ENCODE measurements around the gene GMDS.

Gene GMDS

DNA sequence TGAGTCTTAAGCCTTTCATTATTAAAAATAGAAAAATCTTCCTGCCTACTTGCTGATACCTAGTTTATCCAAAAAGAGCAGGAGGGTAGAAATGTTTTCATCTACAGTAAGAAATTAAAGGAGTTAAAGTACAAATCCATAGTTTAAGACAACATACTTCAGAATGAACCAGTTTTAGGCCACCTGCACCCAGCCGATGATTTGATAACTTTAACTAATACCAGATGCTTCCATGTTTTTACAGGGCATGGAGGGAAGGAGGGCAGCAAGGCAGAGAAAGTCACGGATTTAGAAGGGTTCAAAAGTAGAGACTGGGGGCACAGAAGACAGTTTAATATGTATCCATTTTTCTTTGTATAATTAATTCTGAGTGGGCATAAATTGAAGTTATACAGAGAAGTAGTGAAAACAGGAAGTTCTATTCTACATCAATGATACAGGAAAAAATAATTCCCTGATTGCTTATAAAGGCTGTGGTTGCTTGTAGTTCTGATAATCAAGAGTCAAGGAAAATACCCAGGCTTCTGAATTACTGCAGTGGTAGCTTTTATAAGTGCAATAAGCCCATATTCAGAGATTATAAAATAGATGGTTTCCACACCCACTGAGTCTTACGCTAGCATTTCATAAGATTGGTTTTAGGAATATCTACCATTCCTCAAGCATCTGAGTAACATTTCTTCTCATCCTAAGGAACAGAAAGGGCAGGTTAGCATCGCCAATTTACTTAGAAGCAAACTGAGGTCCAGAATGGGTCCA lies 72.0 kb downstream of the GMDS start:
- no peak for DNase-seq

DNA sequence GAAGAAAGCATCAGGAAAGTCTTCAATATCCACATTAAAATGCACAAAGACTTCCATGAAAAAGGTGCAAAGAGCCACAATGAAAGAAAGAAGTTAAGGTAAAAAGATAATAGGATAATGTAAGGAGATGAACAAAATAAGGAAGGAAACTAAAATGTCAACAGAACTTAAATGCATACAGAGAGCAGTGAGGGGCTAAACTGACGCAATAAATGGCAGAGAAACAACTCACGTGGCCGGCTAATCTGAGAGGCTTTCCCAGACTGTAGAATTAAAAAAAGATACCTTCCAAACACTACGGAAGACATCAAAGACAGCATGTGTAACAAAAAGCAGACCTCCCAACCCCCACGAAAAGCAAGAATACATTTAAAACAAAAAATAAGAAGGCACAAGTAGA lies 73.7 kb downstream of the GMDS start:
- DNase-seq, result no peak

GRCh38 chr6:2168480-2168879 lies 76.9 kb downstream of the GMDS start:
- DNase-seq, result no peak

GRCh38 chr6:2166717-2167116 lies 78.7 kb downstream of the GMDS start:
- no peak for DNase-seq

DNA sequence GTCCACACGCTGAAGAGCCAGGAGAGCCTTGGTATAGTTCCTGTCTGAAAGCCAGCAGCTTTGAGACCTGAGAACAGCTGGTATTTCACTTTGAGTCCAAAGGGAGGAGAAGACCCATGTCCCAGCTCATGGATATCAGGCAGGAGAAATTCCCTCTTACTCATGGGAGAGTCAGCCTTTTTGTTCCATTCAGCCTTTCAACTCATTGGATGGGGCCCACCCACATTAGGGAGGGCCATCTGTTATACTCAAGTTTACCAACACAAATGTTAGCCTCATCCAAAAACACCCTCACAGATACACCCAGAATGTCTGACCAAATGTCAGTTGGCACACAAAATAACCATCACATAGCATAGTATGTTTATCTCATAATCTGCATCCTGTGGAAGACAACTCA lies 80.1 kb downstream of the GMDS start:
- DNase-seq, result no peak

DNA sequence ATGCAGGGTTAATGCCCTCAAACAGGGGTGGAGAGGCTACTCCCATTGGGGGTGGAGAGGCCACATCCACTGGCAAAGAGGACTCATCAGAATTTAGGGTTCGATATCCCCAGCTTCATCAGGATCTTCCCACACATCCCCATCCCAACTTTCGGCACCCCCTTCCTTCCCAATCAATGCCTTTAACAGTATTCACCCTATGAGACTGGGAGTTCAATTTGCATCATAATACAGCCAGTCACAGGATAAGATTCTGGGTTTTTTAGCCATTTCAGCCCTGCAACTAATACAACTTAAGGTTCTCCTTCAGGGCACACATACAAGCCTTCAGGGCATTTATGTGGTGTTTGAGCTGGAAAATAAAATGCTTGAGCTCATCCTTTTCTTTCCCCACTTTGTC lies 80.9 kb downstream of the GMDS start:
- DNase-seq, result no peak

DNA sequence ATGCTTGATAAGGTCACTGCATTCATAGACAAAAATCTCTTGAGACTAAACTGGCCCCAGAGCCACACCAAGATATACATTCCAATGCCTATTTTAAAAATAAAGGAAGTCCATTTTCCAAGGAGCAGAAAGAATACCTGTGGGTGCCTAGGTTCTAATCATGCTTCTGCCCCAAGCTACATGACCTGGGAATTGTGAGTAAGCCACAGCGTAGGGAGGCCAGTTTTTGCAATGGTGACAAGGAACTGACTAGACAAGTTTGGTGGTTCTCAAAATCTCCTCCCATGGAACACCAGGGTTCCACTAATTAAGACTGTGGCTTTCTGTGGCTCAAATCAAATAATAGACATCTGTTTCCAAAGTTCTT lies 83.3 kb downstream of the GMDS start:
- DNase-seq, result no peak

- no peak for DNase-seq
These were observed 86.7 kb downstream of the GMDS start for GRCh38 chr6:2158596-2159271.

DNA sequence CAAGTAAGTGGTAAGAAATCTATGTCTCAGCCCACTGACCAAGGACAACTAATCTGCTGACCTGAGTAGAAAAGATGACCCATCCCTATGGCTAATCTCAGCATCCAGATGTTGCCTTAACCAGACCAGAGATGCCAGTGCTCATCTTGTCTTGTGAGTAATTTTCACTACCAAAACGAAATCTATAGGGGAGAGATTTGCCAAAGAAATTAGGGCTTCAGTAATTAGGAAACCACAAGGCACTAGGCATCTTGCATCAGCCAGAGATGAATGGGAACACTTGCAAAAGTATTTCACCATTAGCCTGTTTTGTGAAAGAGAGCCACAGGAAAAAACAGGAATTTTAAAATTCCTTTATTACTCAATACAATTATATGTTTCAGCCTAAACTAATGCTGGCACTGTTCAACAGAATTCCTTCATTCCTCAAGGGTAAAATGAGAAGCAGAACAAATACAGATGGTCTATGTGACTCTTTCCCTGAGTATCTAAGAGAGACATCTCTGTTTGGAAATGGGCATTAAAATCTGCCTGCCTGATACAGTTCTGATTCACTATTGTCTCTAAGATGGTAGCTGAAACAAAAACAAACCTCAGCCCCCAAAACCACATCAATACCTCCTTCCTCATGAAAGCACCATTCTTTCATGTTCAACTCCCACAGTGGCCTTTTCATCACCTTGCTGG lies 87.8 kb downstream of the GMDS start:
- no peak for DNase-seq

- no peak for DNase-seq
These were observed 90.2 kb downstream of the GMDS start for GRCh38 chr6:2155206-2155605.

DNA sequence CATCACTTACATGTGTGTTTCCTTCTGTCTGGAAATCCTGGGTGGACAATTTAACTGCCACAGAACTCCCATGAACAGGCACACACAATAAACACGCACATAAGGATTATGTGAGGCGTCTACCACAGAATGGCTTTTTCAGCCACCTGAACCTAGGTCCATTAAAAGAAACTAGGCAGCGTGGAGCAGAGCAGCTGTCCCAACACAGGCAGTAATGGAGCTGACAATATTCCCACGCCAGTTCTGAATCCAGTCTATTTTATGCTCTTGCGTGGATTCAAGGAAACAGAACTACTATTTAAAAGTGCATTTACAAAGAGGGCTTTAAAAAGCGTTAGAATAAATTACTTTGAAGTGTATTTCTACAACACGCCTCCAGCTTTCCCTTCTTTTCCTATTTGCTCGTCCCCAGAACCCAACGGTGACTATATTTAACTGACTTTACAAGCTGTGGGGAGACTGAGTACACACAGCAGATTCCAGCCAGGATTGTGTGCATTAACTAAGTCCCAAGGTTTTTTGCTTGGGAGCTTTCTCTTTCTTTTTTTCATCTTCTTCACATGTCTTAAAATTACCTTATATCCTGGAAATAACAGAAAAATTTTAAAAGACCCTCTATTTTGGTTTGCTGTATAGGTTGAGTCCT lies 95.9 kb downstream of the GMDS start:
- DNase-seq, result no peak

DNA sequence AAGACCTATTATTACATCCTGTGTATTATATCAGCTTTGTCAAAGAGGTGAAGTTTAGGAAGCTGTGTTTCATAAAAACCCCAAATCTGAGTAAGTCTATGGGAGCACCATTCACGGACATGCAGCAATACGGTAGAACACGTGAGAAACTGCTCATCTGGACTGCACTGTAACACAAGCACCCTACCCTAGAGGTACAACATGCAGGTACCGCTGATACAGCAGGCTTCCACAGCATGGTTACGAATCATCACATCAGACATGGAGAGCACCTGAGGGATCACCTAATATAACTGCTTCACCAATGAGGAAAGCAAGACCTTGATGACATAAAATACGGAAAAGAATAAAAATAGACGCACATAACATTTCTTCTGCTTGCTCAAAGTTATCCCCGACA lies 96.7 kb downstream of the GMDS start:
- DNase-seq, result no peak

DNA sequence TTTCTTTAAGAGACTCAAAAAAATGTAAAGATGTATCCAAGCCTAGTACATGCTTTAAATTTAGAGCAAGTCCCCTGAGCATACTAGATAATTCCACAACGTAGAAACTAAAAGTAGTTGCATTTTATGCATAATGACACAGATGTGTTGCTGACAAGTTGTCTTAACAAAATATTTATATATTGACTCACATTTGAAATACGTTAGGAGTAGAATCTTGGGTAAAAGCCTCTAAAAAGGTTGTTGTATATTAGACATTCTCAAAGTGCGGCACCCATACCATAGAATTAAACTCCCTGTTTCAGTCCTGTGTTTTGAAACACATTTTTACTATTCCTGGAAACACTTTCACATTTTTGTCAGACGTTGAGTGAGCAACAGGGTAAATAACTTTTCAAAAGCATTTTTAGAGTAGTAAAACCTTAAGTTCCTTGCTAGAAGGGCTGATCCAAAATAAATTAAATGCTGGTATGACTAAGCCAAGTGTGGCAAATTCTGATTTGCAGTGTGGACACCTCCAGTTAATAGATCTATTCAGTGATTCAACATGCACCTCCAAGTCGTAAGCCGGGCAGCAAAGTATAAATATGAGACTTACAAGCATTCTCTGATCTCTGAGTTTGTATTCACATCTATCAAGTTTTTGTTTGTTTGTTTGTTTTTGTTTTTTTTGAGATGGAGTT lies 97.5 kb downstream of the GMDS start:
- DNase-seq, result no peak

- DNase-seq, result no peak
These were observed 98.1 kb downstream of the GMDS start for GRCh38 chr6:2147261-2147660.

DNA sequence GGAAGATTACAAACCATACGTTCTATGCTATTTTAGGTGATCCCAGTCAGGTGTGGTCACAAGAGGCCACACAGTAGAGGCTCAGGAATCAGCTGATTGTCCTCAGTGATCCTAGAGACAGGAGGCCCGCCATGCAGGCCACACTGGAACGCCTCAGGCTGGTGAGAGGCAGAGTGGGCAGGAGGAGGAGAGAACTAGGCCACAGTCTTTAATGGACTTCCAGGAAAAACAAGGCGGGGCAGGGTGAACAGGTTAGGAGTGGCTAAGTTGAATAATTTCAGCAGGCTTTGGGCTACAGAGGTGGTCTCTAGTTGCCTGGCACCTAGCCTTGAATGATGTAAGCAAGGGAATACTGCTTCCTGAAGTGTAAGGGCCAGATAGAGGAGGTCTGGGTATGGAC lies 101.2 kb downstream of the GMDS start:
- DNase-seq, result no peak

DNA sequence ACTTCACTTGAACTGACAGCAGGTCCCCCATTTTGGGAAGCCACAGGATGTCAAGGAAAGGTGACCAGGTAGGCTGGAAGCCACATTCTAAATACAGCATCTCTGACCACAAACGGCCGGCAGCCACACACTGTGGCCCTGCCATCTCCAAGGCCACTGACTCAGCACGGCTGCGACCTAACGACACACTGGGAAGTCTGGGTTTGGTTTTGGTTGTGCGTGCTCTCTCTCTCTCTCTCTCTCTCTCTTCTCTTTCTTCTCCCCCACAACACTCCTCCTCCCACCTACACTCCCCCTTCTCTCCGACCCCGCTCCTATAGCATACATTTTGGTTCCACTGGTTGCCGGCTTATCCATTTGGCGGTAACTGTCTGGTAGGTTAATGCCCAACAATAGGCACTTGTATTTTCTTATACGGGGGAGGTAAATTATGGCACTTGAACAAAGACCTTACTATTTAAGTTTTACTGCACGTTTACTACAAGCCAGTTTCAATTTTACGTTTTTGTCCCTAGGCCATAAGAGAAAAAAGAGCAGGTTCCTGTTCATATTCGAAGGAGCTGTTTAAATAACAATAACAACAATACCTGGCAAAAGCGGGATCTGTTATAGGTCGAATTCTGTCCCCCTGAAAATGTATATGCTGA lies 103.6 kb downstream of the GMDS start:
- DNase-seq, result no peak

- no peak for DNase-seq
These were observed 104.8 kb downstream of the GMDS start for GRCh38 chr6:2140438-2141128.

- DNase-seq, result no peak
These were observed 110.0 kb downstream of the GMDS start for GRCh38 chr6:2135401-2135800.

- DNase-seq, result no peak
These were observed 110.9 kb downstream of the GMDS start for GRCh38 chr6:2134554-2134953.

DNA sequence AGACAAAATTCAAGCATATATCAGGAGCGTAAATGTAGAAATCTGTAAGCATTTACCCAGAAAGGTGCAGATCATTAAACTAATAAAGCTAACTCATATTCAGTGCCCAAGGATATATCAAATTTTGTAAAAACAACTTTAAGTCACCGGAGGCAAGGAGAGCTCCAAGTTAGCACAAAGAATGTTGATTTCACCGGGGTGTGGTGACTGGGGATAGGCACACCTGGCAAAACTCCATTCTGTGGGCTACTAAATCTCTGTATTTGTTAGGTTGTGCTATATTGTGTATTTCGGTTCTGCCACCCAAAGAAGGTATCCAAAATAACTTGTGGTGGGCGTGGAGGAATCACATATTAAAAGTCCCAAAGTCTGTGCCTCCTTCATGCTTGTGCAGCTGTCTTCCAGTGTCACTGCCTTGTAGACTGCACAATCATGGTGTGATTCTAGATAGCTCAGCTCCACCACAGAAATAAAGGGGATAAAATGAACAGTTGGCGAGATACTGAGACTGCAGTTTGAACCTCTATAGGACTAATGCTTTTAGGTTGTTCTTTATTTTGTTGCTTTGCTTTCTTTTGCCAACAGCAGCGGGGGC lies 111.6 kb downstream of the GMDS start:
- no peak for DNase-seq

DNA sequence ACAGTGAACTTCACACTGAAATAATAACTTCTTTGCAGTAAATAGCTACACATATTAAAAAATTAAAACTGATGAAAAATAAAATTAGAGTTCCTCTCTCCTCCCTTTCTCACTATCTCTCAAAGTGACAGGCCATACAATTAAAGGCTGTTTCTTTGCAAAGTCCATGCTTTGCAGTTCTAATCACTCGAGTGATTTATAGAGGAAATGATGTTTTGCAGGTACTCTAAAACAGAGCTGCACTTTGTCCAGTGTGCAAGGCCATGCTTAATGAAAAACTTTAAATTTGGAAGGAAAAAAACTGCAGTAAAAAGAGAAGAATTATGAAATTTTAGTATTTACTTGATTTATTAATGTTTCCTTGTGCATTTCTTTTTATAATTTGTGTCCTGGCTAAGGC lies 112.5 kb downstream of the GMDS start:
- DNase-seq, result no peak

DNA sequence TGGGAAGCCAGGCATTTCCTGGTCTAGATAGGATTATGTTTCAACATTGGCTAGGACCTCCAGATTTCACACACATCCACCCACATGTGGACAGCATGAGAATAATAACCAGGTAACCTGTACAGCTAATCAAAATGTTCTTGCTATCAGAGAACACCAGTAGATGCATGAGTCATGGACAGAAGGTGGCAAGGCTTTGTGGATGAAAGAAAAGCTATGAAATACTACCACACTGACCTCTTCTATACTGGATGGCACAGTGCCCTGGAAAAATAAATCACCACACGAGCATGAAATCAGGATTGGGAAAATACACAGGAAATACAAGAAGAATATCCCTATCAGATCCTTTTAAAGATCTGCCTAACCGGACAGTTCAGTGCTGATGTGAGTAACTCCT lies 113.0 kb downstream of the GMDS start:
- no peak for DNase-seq
